ENCODE measurements around the gene TTC28. TPM values are rescaled to one million over a fixed set of nuclear protein-coding genes. Genes with fewer than 3 reads are reported as not detected.

Gene TTC28
- total RNA-seq, 4 donors from 2014 or later, result 10.2 to 23.8 (median 13.4) TPM

DNA sequence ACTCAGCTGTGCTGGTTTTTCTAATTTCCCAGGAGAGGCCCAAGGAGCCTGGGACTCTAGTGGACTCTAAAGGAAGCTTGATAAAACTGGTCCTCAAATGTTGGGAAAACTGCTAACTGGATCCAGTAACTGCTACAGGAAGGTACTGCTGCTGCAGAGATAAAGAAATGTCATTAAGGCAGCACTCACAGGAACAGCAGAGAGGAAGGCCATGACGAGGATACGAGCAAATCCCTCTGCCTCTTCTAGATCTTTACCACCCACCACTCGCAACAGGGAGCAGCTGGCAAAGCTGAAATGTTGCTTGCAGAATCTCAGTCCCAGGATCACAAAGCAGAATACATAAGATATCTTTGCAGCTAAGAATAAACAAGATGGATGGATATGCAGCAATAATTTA, 23.5 kb downstream of the TTC28 start:
- WGBS, 2 donors, result 93 to 95% methylated on average over 3 of the region's 3 CpGs
- no peak for DNase-seq (ENCODE audit: low spot score in 2 of 2)
- no peak overlapping the region for H3K4me3 ChIP-seq (ENCODE audit: low read depth, poor library complexity, severe bottlenecking)
- intact Hi-C loops (cut with DNase I; ENCODE audit: low total_unique reads), result no loop called here
- TF ChIP-seq, protein P1, sequence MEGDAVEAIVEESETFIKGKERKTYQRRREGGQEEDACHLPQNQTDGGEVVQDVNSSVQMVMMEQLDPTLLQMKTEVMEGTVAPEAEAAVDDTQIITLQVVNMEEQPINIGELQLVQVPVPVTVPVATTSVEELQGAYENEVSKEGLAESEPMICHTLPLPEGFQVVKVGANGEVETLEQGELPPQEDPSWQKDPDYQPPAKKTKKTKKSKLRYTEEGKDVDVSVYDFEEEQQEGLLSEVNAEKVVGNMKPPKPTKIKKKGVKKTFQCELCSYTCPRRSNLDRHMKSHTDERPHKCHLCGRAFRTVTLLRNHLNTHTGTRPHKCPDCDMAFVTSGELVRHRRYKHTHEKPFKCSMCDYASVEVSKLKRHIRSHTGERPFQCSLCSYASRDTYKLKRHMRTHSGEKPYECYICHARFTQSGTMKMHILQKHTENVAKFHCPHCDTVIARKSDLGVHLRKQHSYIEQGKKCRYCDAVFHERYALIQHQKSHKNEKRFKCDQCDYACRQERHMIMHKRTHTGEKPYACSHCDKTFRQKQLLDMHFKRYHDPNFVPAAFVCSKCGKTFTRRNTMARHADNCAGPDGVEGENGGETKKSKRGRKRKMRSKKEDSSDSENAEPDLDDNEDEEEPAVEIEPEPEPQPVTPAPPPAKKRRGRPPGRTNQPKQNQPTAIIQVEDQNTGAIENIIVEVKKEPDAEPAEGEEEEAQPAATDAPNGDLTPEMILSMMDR (IDR thresholded peaks at IDR 0.05), result no peak
- TF ChIP-seq POLR2A (IDR thresholded peaks at IDR 0.05), result no peak

- DNase-seq (ENCODE audit: low spot score in 2 of 2), result no peak
- no peak for TF ChIP-seq POLR2A (IDR thresholded peaks at IDR 0.05)
- TF ChIP-seq, protein P1 (IDR thresholded peaks at IDR 0.05), result no peak
- no peak overlapping the region for H3K4me3 ChIP-seq (ENCODE audit: low read depth, poor library complexity, severe bottlenecking)
- intact Hi-C loops (cut with DNase I; ENCODE audit: low total_unique reads), result no loop called here
Observed at GRCh38 chr22:28650463-28650862, 29.2 kb downstream of the TTC28 start.

DNA sequence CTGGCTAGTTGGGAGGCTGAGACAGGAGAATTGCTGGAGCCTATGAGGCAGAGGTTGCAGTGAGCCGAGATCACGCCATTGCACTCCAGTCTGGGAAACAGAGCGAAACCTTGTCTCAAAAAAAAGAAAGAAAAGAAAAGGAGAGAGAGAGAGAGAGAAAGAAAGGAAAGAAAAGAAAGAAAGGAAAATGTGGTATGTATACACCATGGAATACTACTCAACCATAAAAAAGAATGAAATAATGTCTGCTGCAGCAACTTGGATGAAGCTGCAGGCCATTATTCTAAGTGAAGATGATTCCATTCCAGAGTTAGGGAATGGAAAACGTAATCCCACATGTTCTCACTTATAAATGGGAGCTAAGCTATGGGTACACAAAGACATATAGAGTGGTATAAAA, 30.8 kb downstream of the TTC28 start:
- TF ChIP-seq, protein P1 (IDR thresholded peaks at IDR 0.05), result no peak
- TF ChIP-seq POLR2A (IDR thresholded peaks at IDR 0.05), result no peak
- no peak overlapping the region for H3K4me3 ChIP-seq (ENCODE audit: low read depth, poor library complexity, severe bottlenecking)
- no peak for DNase-seq (ENCODE audit: low spot score in 2 of 2)
- WGBS, 2 donors, result 88 to 98% methylated on average over 4 of the region's 4 CpGs
- intact Hi-C loops (cut with DNase I; ENCODE audit: low total_unique reads), result no loop called here

GRCh38 chr22:28647216-28647615, 32.4 kb downstream of the TTC28 start:
- TF ChIP-seq POLR2A (IDR thresholded peaks at IDR 0.05), result no peak
- TF ChIP-seq, protein P1 (IDR thresholded peaks at IDR 0.05), result no peak
- WGBS, 2 donors, result 96 to 100% methylated on average over 3 of the region's 3 CpGs
- no peak overlapping the region for H3K4me3 ChIP-seq (ENCODE audit: low read depth, poor library complexity, severe bottlenecking)
- intact Hi-C loops (cut with DNase I; ENCODE audit: low total_unique reads), result no loop called here
- no peak for DNase-seq (ENCODE audit: low spot score in 2 of 2)

DNA sequence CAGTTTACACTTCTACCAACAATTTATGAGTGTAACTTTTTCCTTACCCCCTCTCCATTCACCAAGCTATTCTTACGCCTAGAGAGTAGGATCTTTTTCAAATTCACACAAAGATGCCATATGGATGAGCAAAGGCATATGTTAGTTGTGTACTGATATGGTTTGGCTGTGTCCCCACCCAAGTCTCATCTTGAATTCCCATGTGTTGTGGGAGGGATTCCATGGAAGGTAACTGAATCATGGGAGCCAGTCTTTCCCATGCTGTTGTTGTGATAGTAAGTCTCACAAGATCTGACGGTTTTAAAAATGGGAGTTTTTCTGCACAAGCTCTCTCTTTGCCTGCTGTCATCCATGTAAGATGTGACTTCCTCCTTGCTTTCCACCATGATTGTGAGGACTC, 40.3 kb downstream of the TTC28 start:
- no peak overlapping the region for H3K4me3 ChIP-seq (ENCODE audit: low read depth, poor library complexity, severe bottlenecking)
- no peak for TF ChIP-seq POLR2A (IDR thresholded peaks at IDR 0.05)
- TF ChIP-seq, protein P1 (IDR thresholded peaks at IDR 0.05), result no peak
- 92 to 99% methylated on average over 2 of the region's 2 CpGs for WGBS, 2 donors
- no peak for DNase-seq (ENCODE audit: low spot score in 2 of 2)
- intact Hi-C loops (cut with DNase I; ENCODE audit: low total_unique reads), result no loop called here

- intact Hi-C loops (cut with DNase I; ENCODE audit: low total_unique reads), result no loop called here
- no peak overlapping the region for H3K4me3 ChIP-seq (ENCODE audit: low read depth, poor library complexity, severe bottlenecking)
- TF ChIP-seq, protein P1 (IDR thresholded peaks at IDR 0.05), result no peak
- no peak for TF ChIP-seq POLR2A (IDR thresholded peaks at IDR 0.05)
- no peak for DNase-seq (ENCODE audit: low spot score in 2 of 2)
- WGBS, 2 donors, result 92 to 93% methylated on average over 8 of the region's 8 CpGs
Observed at GRCh38 chr22:28637225-28637624, 42.4 kb downstream of the TTC28 start.

Measured in lower leg skin (tissue), 4 donors.